Measurements from ENCODE around the gene TEX52.
"Not testable (repeated sequence)": the region's sequence is repeated elsewhere in the genome, so short reads cannot be mapped to it uniquely, and the experiment has no call there.

TEX52 gene

DNA sequence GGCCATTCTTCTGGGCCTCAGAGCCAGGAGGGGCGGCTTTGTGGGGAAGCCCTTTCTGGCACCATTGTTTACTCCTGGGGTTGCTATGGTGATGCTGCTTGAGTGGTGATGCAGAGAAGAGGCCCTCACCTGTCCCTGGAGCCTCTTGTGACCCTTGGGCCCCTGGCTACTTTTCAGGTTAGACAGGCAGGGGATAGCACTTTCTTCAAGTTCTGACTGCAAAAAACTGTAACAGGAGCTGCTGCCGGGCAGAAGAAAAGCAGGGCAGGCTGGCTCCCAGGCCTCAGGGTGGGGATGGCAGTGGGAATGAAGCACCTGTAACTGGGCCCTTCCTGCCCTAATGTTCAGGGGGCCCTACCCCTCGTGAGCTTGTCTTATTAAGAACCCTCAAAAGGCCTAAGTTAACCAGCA, at the start of gene TEX52:
TSS of gene TEX52 (minus strand) at position 19 of the 411 bp plus-strand sequence. CDS start at position 6, 13 bp downstream.
- no peak for DNase-seq

DNA sequence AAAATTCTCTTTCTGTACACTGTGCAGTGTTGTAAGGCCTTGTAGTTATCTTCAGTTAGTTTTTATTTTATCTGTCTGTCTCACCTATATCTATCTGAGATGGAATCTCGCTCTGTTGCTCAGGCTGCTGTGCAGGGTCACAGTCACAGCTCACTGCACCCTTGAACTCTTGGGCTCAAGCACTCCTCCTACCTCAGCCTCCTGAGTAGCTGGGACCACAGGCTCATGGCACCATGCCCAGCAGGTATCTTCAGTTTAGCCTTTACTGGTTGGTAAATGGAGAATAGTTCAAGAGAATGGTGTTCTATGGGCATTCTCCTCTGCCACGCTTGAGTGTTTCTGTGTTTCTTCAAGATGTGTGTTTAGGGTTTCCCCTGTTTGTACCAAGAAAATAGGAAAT, 47.4 kb upstream of the TEX52 start:
- DNase-seq = no peak

DNA sequence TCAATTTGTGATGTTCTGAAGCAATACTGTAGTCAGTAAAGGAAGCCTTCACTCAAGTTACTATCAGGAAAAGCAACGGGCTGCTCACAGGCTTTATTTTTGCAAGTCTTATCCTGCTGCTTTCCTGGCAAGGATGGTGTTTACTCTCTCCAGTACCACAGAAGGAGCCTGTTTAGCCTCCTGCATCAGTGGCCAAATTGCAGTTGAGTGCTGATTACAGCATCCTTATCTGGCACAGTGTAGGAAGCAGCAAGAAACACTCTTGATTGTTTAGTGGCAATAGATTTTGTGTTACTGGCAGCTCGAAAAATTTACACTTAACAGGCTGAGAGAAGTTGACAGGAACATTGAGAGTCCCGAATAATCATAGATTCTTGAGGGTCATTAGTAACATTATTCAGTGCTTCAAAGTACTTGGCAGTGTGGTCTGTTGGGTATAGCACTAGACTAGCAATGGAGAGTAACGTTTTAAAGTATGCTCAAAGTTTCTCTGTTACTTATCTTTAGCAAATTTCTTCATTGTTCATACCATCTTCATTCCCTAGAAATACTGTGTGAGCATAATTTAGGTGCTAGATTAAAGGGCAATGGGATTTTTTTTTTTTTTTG, 45.5 kb upstream of the TEX52 start:
- no peak for DNase-seq

DNA sequence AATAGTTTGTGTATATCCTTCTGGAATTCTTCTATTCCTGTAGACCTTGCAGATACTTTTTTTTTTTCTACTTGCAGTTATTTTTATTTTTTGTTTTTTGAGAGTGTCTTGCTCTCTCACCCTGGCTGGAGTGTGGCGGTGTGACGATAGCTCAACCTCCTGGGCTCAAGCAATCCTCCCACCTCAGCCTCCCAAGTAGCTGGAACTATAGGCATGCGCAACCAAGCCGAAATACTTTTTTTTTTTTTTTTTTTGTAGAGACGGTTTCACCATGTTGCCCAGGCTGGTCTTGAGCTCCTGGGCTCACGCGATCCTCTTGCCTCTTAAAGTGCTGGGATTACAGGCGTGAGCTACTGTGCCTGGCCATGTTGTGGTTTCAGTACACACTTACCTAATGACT, 43.8 kb upstream of the TEX52 start:
- no peak for DNase-seq

DNA sequence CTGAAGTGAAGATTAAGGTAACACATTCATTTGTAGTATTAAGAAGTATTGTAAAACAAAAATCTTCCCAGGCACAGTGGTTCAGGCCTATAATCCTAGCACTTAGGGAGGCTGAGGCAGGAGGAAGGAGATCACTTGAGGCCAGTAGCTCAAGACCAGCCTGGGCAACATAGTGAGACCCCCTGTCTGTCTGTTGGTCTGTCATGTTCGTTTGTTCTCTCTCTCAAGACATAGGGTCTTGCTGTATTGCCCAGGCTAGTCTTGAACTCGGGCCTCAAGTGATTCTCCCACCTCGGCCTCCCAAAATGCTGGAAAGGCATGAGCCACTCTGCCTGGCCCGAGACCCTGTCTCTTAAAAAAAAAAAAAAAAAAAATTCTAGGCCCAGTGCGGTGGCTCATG, 40.6 kb upstream of the TEX52 start:
- DNase-seq = no peak

DNA sequence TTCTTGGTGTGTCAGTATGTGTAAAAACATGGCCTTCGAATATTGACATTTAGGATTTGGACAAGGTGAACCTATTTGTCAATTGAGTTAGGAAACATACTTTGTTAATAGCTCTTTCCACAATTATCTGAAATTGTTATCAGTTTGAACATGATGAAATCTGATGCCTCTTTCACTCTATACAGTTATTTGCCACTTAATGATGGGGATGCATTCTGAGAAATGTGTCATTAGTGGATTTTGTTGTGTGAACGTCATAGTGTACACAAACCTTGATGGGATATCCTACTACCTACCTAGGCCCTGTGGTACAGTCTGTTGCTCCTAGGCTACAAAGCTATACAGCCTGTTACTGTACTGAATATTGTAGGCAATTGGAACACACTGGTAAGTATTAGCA, 38.7 kb upstream of the TEX52 start:
- no peak for DNase-seq

DNA sequence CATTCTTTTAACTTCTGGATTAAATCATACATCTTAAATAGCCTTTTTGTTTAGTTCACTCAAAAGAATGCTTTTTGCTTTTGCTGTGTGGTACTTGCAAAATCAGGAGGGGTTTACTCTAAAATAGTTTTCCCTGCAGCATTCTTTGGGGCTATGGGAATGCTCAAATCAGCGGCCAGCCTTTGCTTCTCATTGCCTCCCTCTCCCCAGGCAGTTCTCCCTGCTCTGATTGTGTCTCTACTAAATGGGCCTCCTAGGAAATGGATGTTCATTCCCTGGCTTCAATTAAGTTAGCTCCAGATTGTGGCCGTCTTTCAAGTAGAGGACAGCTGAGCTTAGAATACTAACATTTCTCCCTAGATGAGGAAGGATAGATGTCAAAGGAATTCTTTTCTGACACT, 38.2 kb upstream of the TEX52 start:
- no peak for DNase-seq

DNA sequence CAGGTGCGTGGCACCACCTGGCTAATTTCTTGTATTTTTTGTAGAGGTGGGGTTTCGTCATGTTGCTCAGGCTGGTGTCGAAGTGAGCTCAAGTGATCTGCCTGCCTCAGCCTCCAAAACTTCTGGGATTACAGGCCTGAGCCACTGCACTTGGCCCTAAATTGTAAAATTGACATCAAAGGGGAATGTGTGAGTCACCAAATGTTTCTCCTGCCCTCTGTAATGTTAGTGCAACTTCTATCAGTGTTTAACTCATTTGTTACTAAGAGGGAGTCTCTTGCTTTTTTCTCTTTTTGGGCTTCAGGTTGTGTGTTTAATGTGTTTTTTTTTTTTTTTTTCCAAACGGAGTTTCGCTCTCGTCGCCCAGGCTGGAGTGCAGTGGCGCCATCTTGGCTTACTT, 36.2 kb upstream of the TEX52 start:
- no peak for DNase-seq

DNA sequence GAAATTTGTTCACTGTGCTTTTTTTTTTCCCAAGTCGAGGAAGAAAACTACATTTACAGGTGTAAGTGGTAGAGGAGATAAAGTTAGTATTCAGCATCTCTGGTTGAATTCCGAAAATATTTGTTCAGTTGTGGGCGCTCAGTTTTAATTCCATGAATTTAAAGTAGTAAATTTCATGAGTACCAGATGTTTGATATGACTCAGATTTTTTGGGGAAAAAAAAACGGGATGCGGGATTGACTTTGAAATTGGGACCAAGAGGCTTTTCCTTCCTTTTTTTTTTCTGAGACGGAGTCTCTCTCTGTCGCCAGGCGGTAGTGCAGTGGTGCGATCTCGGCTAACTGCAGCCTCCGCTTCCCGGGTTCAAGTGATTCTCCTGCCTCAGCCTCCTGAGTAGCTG, 35.4 kb upstream of the TEX52 start:
- DNase-seq = no peak

DNA sequence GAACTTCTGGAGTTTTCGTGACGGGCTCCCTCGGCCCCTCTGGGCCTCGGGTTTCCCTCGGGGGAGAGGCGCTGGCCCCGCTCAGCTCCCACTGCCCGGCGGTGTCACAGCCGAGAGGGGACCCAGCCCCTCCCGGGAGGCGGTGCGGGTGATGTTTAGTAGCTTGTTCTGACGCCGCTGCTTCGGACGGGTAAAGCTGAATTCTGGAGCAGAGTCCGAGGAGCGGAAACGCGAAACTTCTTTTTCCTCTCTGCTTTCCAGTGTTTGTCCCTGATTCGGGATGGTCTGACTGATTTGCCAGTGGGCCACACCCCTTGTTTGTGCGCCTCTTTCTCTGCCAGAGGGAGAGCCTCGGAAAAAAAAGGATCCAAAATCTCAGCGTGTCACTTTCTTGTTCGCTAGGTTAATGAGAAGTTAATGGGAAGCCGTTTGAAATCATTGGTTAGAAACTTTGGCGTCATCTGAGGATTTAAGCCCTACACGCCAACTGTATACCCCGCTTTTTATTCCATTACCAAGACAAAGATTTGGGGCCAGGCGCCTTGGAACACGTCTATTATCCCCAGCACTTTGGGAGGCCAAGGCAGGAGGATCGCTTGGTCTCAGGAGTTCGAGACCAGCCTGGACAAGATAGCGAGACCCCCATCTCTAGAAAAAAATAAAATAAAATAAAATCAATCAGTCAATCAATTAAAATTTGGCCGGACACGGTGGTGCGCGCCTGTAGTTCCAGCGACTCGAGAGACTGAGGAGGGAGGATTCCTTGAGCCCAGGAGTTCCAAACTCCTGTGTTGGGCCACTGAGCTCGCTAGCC, 34.6 kb upstream of the TEX52 start:
- peak in 1 of 2 experiments; percentile 27 for DNase-seq

DNA sequence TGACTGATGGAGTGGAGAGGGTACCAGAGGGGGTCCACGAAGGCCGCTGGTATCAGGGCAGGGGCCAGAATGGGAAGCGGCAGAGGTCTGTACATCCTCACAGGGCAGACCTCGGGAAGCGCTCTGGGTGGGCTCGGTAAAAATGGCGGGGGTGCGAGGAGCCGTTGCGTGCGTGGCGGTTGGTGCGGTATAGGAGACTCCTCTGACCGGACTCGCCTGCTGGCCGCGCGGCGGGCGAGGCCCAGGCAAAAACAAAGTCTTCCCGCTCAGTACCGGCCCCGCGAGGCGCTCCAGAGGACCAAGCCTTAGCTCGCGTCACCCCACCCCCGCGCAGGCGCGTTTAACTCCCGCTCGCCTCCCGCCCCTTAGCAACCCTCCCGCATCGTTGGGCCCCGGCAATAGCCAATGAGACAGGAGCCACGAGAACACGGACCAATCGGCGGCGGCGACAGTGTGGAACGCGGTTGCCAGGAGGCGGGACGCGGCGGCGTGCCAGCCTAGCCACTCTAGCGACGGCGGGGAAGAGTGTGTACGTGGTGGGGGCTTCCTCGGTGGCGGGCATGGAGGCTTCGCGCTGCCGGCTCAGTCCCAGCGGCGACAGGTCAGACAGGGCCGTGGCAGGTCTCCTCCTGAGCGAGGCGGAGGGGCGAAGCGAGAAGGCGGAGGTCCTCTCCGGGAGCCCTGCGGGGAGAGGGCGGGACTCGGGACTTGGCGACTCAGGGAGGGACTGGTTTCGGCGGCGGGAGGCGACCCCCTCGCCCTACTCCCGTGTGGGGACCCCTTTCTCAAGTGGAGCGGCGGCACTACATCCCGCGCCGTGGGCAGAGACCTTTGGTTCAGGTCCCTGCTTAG, 33.8 kb upstream of the TEX52 start, which contains the start of gene TULP3:
TSS of gene TULP3 (plus strand) at position 504 of the 852 bp plus-strand sequence. CDS start at position 561, 57 bp downstream.
- DNase-seq = peak; percentile 94 to 96

DNA sequence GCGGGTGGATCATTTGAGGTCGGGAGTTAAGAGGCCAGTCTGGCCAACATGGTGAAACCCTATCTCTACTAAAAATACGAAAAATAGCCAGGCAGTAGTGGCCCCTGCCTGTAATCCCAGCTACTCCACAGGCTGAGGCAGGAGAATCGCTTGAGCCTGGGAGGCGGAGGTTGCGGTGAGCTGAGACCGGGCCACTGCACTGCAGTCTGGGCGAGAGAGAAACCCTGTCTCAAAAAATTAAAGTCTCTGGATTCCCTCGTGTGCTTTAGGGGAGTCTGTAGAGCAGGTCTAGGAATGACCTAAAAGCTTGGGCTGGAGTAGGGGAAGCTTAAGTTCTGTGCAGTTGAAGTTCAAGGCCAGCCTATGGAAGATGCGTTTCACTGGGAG, 33.2 kb upstream of the TEX52 start:
- no peak for DNase-seq

DNA sequence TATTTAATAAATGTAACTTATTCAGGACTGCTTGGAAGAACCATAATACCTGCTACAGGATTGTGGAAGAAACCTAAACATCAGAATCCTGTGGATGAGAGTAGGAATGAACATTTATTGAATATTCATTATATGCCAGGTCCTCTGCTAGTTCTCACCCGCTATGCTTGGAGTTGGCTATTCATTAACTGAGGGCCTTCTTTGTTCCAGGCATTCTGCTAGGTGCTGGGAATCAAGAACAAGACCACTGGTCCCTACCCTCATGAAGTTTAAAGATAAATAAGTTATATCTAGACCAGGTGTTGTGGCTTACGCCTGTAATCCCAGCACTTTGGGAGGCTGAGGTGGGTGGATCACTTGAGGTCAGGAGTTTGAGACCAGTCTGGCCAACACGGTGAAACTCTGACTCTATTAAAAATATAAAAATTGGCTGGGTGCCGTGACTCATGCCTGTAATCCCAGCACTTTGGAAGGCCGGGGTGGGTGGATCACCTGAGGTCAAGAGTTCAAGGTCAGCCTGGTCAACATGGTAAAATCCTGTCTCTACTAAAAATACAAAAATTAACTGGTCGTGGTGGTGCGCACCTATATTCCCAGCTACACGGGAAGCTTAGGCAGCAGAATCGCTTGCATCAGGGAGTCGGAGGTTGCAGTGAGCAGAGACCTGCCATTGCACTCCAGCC, 30.1 kb upstream of the TEX52 start:
- DNase-seq = no peak

DNA sequence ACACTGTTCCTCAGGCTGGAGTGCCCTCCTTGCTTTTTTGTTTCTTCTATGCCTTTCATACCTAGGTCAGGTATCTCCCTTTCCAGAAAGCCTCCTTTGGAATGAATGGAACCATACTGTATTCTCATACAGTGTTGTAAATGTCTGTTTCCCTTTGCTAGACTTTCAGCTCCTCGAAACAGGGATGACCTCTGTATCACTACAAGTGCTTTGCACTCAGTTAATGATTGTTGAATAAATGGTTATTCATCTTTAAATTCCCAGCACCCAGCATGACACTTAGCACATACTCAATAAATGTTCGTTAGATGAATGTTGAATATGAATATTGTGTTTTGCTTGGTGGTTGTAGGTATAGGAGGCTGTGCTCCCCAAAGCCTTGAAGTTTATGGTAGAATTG, 28.0 kb upstream of the TEX52 start:
- DNase-seq = no peak

DNA sequence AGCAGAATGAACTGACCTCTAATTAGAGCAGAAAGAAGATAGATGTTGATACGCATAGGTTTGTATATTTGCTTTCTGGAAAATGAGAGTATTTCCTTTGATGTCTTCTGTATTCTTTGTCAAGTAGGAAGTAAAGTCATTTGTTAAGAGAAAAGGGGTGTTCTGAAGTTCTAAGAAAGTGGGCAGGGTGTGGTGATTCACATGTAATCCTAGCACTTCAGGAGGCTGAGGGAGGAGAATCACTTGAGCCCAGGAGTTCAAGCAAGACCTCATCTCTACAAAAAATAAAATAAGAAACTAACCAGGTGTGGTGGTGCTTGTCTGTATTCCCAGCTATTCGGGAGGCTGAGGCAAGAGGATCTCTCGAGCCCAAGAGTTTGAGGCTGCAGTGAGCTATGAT, 23.0 kb upstream of the TEX52 start:
- DNase-seq = no peak

DNA sequence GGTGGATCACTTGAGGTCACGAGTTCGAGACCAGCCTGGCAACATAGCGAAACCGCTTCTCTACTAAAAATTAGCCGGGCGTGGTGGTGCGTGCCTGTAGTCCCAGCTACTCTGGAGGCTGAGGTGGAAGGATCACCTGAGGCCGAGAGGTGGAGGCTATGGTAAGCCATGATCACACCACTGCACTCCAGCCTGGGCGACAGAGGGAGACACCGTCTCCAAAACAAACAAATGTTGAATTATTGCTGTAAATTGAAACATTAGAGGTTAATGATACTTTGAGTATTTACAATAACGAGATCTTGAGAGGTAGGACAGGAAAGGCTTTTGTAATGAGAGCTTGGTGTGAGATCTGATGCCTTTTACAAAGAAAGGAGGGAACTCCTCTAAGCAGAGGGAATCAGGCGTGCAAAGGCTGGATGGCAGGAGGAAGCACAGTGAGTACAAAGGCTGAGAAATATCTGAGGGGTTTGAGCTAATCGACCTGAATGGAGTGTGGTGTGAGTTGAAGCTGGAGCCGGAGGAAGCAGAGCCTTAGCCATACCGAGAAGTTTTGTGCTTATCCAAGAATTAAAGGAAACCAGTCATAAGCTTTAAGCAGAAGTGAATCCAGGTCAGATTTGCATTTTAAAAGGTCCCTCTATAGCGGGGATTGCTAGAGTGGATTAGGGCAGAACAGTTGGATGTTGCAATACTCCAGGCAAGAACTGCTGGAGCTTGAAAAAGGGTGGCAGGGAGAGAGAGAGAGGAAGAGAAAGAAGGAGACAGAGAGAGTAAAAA, 21.3 kb upstream of the TEX52 start:
- DNase-seq = no peak

DNA sequence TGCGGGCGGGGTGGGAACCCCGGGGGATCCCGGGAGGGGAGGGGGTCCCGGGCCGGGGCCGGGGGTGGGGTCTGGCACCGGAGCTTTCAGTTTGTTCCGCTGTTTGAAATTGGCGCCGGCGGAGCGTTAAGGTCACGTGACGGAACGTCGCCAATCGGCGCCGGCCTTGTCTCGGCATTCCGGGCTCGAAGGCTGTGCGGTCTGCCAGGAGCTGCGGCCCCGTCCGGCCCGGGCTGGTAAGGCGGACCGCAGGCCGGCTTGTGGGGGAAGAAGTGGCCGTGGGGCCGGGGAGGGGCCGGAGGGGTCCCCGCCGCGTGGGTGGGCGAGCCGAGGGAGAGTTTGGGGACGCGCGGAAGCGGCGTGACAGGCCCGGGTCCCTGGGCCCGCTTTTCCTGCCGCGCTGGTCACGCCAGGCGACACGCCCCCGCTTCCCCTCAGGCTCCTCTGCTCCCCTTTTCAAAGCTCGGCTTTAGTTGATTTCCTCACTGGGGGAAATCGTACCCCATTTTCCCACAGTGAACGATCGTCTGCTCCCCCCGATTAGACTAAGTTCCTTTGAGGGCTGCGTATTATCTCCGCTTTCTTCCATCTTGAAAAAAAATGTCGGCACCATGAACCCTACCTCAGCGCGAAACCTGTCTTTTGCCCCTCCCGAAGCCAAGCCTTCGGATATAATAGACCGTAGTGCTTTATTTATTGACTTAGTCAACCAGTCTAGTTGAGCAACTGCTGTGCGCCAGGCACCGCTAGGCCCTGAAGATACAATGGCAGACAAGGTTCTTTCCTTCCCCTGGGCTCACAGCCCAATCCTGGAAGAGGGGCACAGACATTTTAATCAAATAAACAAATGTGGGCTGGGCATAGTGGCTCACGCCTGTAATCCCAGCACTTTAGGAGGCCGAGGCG, 20.5 kb upstream of the TEX52 start, which contains the start of the genes FOXM1 and RHNO1:
TSS of gene FOXM1 (minus strand) at position 128 of the 906 bp plus-strand sequence. CDS start 2,696 bp downstream, outside the sequence.
TSS of gene RHNO1 (plus strand) at position 177 of the 906 bp plus-strand sequence. CDS start 8,144 bp downstream, outside the sequence.
- peak; percentile 38 to 72 for DNase-seq

DNA sequence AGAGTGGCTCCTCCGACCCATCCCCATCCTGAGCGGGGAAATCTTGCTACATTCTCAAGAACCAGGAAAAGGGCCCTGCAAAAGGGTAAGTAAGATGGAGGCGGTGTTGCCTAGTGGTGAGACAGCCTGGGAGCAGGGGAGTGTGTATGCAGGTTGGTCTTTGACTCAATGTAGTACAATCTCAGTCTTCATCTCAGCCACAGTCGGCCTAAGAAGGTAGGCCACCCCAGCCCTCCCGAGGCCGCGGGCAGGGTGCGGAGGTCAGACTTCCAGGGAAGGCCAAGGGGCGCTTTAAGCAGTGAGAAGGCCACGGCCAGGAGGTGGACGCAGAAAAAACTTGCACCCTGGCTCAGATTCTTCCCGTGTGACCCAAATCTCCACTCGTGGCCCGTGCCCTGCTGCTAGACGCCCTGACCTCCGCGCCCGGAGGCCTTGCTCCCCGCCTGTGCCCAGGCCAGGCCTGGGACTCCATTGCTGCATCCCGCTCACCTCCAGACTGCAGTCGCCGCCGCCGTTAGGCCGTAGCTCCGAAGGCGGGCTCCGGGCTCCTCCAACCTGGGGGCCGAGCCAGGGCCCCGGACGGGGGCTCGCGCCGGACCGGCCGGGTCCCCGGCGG, 19.7 kb upstream of the TEX52 start:
- no peak for DNase-seq

DNA sequence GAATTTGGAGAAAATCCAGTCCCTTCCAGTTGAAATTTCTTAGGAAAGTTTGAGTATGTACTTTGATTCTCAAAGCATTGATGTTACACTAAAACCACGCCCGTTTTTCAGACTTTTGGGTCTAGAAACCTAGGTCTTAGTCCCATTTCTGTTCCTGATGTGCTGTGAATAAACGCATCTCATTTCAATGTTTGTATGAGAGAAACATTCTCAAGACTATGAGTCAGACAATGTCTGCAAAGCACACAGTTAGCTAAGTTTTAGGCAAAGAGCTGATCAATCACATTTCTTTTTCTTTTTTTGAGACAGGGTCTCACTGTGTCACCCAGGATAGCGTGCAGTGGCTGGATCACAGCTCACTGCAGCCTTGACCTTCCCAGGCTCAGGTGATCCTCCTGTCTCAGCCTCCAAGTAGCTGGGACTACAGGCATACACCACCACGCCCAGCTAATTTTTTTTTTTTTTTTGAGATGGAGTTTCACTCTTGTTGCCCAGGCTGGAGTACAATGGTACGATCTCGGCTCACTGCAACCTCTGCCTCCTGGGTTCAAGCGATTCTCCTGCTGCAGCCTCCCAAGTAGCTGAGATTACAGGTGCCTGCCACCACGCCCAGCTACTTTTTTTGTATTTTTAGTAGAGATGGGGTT, 12.3 kb upstream of the TEX52 start:
- DNase-seq = not testable (repeated sequence)

DNA sequence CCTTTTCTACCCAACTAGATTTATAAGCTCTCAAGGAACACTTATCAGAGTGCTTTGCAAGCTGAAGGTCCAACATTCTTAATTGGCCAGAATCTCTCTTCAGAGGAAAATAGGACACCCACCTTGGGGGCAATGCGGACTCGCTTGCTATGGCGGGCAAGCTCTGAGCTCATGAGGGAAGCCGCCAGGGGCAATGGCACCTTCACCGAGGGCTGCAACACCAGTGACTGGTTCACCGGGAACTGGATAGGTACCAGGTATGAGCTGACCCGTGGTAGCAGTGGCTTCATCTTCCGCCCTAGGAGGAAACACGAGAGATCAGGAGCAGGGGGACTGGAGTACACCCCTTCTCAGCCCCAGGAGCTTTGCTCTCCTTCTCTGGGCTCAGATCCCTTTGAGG, 7.4 kb upstream of the TEX52 start:
- no peak for DNase-seq

All from NCI-H524 (cell line).